Measurements from ENCODE around the gene GANAB. TPM values are rescaled to one million over a fixed set of nuclear protein-coding genes. Genes with fewer than 3 reads are reported as not detected.

GANAB gene
- total and polyA plus RNA-seq, 7 donors = 34.3 to 64.6 (median 62.0) TPM

DNA sequence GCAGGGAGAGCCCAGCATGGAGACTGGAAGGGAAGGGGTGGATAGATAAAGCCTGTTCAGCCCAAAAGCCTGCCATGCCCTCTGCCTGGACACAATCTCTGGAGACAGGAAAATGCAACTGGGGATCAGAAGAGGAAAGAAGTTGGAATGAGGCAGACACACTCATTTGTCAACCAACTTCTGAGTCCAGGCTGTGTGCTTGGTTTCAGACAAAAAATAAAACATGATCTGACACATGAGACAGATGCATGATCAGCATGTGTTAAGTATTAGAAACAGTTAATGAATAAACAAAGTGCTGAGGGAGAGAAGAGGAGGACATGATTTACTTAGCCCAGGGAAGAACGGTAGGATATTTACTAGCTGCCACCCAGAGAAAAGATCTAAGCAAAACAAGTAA is 42.1 kb upstream of the GANAB start:
- no peaks in the 10 kb centered on the region for H3K27me3 ChIP-seq (ENCODE audit: insufficient read depth in 3 of 3, low read length in 2 of 3)
- H3K36me3 ChIP-seq (ENCODE audit: insufficient read depth in 1 of 2, low read depth in 1 of 2) = peaks cover 0 to 38% of the 10 kb centered on the region in 2 donors
- TF ChIP-seq, protein P1, sequence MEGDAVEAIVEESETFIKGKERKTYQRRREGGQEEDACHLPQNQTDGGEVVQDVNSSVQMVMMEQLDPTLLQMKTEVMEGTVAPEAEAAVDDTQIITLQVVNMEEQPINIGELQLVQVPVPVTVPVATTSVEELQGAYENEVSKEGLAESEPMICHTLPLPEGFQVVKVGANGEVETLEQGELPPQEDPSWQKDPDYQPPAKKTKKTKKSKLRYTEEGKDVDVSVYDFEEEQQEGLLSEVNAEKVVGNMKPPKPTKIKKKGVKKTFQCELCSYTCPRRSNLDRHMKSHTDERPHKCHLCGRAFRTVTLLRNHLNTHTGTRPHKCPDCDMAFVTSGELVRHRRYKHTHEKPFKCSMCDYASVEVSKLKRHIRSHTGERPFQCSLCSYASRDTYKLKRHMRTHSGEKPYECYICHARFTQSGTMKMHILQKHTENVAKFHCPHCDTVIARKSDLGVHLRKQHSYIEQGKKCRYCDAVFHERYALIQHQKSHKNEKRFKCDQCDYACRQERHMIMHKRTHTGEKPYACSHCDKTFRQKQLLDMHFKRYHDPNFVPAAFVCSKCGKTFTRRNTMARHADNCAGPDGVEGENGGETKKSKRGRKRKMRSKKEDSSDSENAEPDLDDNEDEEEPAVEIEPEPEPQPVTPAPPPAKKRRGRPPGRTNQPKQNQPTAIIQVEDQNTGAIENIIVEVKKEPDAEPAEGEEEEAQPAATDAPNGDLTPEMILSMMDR (IDR thresholded peaks at IDR 0.05) = no peak
- intact Hi-C loops (cut with DNase I) = no loop called here
- WGBS, 3 donors = 22 to 29% (median 25%) methylated on average over 1 of the region's 1 CpG
- H3K4me1 ChIP-seq = no peaks in the 10 kb centered on the region
- peak in 1 of 4 donors; percentile 15 for ATAC-seq
- H3K27ac ChIP-seq = no peak overlapping the region
- no peaks in the 10 kb centered on the region for H3K9me3 ChIP-seq
- DNase-seq = no peak
- H3K4me3 ChIP-seq = peak overlapping the region; percentile 43

DNA sequence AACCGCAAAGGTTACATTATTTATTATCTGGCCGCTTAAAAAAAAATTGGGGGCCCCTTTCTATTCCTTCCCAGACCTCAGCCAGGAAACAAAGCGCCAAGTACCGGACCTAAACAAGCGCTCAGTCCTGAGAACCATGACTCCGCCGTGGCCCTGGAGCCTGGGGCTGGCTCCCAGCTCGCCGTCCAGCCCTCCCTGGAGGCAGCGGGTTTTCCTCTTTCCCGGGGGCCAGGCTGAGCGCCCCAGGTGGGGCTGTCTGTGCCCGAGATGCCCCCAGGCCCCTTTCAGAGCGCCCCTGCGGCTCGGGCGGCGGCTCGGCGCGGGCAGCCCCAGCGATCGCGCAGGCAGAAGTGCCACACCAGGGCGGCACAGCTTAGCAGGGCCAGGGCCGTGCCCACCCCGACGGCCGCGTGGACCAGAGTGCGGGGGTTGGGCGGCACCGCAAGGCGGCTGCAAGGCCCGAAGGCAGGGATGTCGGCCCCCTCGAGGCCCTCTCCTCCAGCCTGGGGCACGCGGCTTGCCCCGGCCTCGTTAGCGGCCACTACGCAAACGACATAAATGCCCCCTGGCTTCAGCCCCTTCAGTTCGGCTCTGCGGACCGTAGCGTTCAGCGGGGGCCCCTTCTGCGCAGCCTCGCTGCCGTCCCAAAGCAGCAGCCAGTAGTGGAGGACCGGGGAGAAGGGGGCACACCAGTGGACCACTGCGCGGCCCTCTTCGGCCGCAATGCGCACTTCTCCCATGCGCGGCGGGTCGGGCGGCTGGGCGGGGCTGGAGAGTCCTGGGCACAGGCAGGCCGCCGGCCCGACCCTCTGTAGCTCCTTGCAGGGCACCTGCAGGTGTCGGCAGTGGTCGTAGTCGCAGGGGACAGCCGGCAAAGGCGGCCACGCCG is 41.3 kb upstream of the GANAB start:
- Histone ChIP-seq H3K36me3 (ENCODE audit: insufficient read depth in 1 of 2, low read depth in 1 of 2) (peaks cover 0 to 31% of the 10 kb centered on the region in 2 donors), H3K9me3 (no peaks in the 10 kb centered on the region), H3K27ac (no peak overlapping the region), H3K27me3 (ENCODE audit: insufficient read depth in 3 of 3, low read length in 2 of 3) (no peaks in the 10 kb centered on the region), H3K4me3 (peak overlapping the region; percentile 43), H3K4me1 (no peaks in the 10 kb centered on the region)
- intact Hi-C loops (cut with DNase I) = no loop called here
- DNase-seq (peak in 1 of 2 donors; percentile 27), ATAC-seq (peak in 3 of 4 donors; percentile 12 to 26 (median 13))
- 48 to 61% (median 51%) methylated on average over 68 to 74 of the region's 74 CpGs for WGBS, 3 donors
- TF ChIP-seq, protein P1 (IDR thresholded peaks at IDR 0.05) = no peak

GRCh38 chr11:62682518-62682917 is 36.1 kb upstream of the GANAB start:
- TF ChIP-seq, protein P1 (IDR thresholded peaks at IDR 0.05) = no peak
- ATAC-seq (no peak), DNase-seq (no peak)
- H3K27ac ChIP-seq = no peak overlapping the region
- intact Hi-C loops (cut with DNase I) = no loop called here
- H3K9me3 ChIP-seq = no peaks in the 10 kb centered on the region
- H3K4me1 ChIP-seq = peaks cover 20% of the 10 kb centered on the region
- H3K27me3 ChIP-seq (ENCODE audit: insufficient read depth in 3 of 3, low read length in 2 of 3) = no peaks in the 10 kb centered on the region
- peaks cover 0 to 7% of the 10 kb centered on the region in 2 donors for H3K36me3 ChIP-seq (ENCODE audit: insufficient read depth in 1 of 2, low read depth in 1 of 2)
- H3K4me3 ChIP-seq = no peak overlapping the region
- WGBS, 3 donors = 88 to 92% (median 89%) methylated on average over 7 of the region's 7 CpGs

DNA sequence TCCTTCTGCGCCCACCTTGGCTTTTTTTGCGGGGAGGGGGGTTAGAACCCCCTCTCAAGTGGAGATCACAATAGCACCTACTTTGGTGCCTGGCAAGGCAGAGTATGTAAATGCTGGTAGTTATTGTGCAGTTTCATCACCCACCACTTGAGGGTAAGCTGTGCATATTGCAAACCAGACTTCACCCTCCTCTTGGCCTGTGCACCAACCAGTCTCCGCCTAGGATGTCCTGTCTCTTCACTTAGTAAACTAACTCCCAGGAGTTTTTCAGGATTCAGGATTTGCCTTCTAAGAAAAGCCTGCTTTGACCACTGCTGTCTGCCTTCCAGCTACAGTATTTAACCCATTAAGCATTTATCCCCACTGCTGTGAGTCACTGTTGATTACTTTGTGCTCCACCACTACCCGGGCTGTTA is 34.4 kb upstream of the GANAB start:
- Histone ChIP-seq H3K27me3 (ENCODE audit: insufficient read depth in 3 of 3, low read length in 2 of 3) (no peaks in the 10 kb centered on the region), H3K4me3 (no peak overlapping the region), H3K27ac (peak overlapping the region; percentile 91), H3K4me1 (peaks cover 32% of the 10 kb centered on the region), H3K36me3 (ENCODE audit: insufficient read depth in 1 of 2, low read depth in 1 of 2) (peaks cover 6 to 24% of the 10 kb centered on the region in 2 donors), H3K9me3 (no peaks in the 10 kb centered on the region)
- TF ChIP-seq, protein P1 (IDR thresholded peaks at IDR 0.05) = peak; percentile 54
- intact Hi-C loops (cut with DNase I) = loop anchor here in 1 of 2 donors (2.0 kb wide), 1 partner anchor 14 kb away; no protein-coding TSS in a partner anchor
- peak; percentile 51 to 71 for DNase-seq
- peak; percentile 63 to 74 (median 70) for ATAC-seq
- 43 to 49% (median 44%) methylated on average over 4 of the region's 4 CpGs for whole genome bisulfite sequencing, 3 donors
